HepG2 (cell line): ENCODE measurements around the gene WDR93. TPM values are rescaled to one million over a fixed set of nuclear protein-coding genes. Genes with fewer than 3 reads are reported as not detected.
A peak's percentile ranks its signal among the peaks of the same experiment; 100 is the strongest.

Source experiments
- CREM ChIP-seq, 2 experiments: sonication (generic) in 1 of 2; formaldehyde crosslinking in 1 of 2; IDR thresholded peaks; 2 replicates each; pipeline versions ENCODE4 v1.4.0 to v1.6.1; 2016 to 2020; ENCODE audit warnings: antibody characterized with exemption in 1 of 2, mild to moderate bottlenecking in 1 of 2, missing genetic modification reagents in 1 of 2
- ELF3 ChIP-seq: IDR thresholded peaks from 2 replicates; pipeline ENCODE4 v1.6.1; 2016; ENCODE audit warnings: missing genetic modification reagents, missing compliant biosample characterization
- FOXO1 ChIP-seq: sonication (generic); formaldehyde crosslinking; IDR thresholded peaks from 2 replicates; pipeline ENCODE4 v1.4.0; 2020; ENCODE audit warnings: missing genetic modification reagents
- HMGXB3 ChIP-seq: sonication (generic); formaldehyde crosslinking; IDR thresholded peaks from 2 replicates; pipeline ENCODE4 v1.4.0; 2020; ENCODE audit warnings: missing genetic modification reagents, borderline replicate concordance
- MXD3 ChIP-seq: IDR thresholded peaks from 2 replicates; pipeline ENCODE4 v1.6.1; 2016; ENCODE audit warnings: mild to moderate bottlenecking, missing biosample characterization, missing genetic modification reagents
- MYPOP ChIP-seq: sonication (generic); formaldehyde crosslinking; IDR thresholded peaks from 2 replicates; pipeline ENCODE4 v1.8.1; 2023; ENCODE audit warnings: mild to moderate bottlenecking, moderate library complexity, missing genetic modification reagents
- NFE2L1 ChIP-seq: sonication (generic); formaldehyde crosslinking; IDR thresholded peaks from 2 replicates; pipeline ENCODE4 v1.4.0; 2020; ENCODE audit warnings: missing genetic modification reagents, mild to moderate bottlenecking, borderline replicate concordance
- NONO ChIP-seq, 2 experiments: fragments of 450-650 bp in 1 of 2; sonication (generic) in 1 of 2; formaldehyde crosslinking in 1 of 2; IDR thresholded peaks in 1 of 2; conservative IDR thresholded peaks in 1 of 2; 2 replicates each; pipeline versions ENCODE4 v1.6.1 to v1.8.0; 2017 to 2022; ENCODE audit warnings: mild to moderate bottlenecking in 1 of 2, missing genetic modification reagents in 1 of 2, moderate library complexity in 1 of 2
- TCF7 ChIP-seq: sonication (generic); IDR thresholded peaks from 2 replicates; pipeline ENCODE4 v1.6.1; 2016; ENCODE audit warnings: antibody characterized with exemption, low read depth
- ZKSCAN5 ChIP-seq: sonication (generic); formaldehyde crosslinking; IDR thresholded peaks from 2 replicates; pipeline ENCODE4 v1.5.1; 2020; ENCODE audit warnings: mild to moderate bottlenecking, missing genetic modification reagents
- ZNF460 ChIP-seq: sonication (generic); formaldehyde crosslinking; IDR thresholded peaks from 2 replicates; pipeline ENCODE4 v1.5.1; 2020; ENCODE audit warnings: missing genetic modification reagents, mild to moderate bottlenecking, borderline replicate concordance
- ZNF484 ChIP-seq: sonication (generic); formaldehyde crosslinking; IDR thresholded peaks from 2 replicates; pipeline ENCODE4 v1.5.1; 2020; ENCODE audit warnings: mild to moderate bottlenecking, low read depth, missing genetic modification reagents, borderline replicate concordance
- ZNF609 ChIP-seq: sonication (generic); formaldehyde crosslinking; IDR thresholded peaks from 2 replicates; pipeline ENCODE4 v1.4.0; 2020; ENCODE audit warnings: mild to moderate bottlenecking, missing genetic modification reagents, borderline replicate concordance
- ZNF839 ChIP-seq: sonication (generic); formaldehyde crosslinking; IDR thresholded peaks from 2 replicates; pipeline ENCODE4 v1.4.0; 2020; ENCODE audit warnings: missing genetic modification reagents, mild to moderate bottlenecking, borderline replicate concordance
- polyA plus RNA-seq, 8 experiments: library from polyadenylated mRNA; depleted of rRNA in 3 of 8; stranded (reverse) in 7 of 8; unstranded in 1 of 8; fragments of >200 nt; fragmentation: Illumina TruSeq in 4 of 8; extraction: Trizol in 4 of 8; gene quantifications; 2 replicates each; pipeline versions ENCODE4 v1.2.1 to v1.2.3, GENCODE V29; 2011 to 2016; ENCODE audit warnings: low read depth in 4 of 8, missing spikeins in 1 of 8, mixed read lengths in 1 of 8; ENCODE audit not compliant: insufficient read depth in 1 of 8
- total RNA-seq, 5 experiments: library from RNA; depleted of rRNA; stranded (reverse); fragments of >200 nt; fragmentation: Illumina TruSeq; extraction: Trizol; gene quantifications; 2 replicates each; pipeline ENCODE4 v1.2.3, GENCODE V29; 2016; ENCODE audit warnings: low read depth in 1 of 5

WDR93 gene
- total and polyA plus RNA-seq, 2 of the 13 experiments (the other 11 are each of a cell fraction or from before 2014, with no cell fraction given), result 0.07 TPM; not detected in 1

GRCh38 chr15:89690276-89691218, at the start of gene WDR93, which contains the start of gene PEX11A (continued):
- TF ChIP-seq MYPOP (CRISPR knock-in tag), result no peak; the same call in 1 of the 2 replicates
- TF ChIP-seq ELF3 (CRISPR knock-in tag), result peak; percentile 29; the same call in 1 of the 2 replicates
- TF ChIP-seq ZNF839 (CRISPR knock-in tag), result no peak
- TF ChIP-seq NONO (IDR thresholded peaks at IDR 0.05), result no peak
- TF ChIP-seq NONO (CRISPR knock-in tag; conservative IDR thresholded peaks at IDR 0.05), result no peak; the same call in 1 of the 2 replicates
- TF ChIP-seq HMGXB3, result no peak
- no peak for TF ChIP-seq TCF7
- peak; percentile 11; the same call in 1 of the 2 replicates for TF ChIP-seq CREM (IDR thresholded peaks at IDR 0.05)
- no peak for TF ChIP-seq CREM (CRISPR knock-in tag; IDR thresholded peaks at IDR 0.05)
- TF ChIP-seq NFE2L1 (CRISPR knock-in tag), result no peak
- no peak for TF ChIP-seq FOXO1 (CRISPR knock-in tag)
- no peak; the same call in 1 of the 2 replicates for TF ChIP-seq ZNF609 (CRISPR knock-in tag)
- peak; percentile 56; the same call in 1 of the 2 replicates for TF ChIP-seq MXD3
- TF ChIP-seq ZKSCAN5 (CRISPR knock-in tag), result peak; percentile 80; the same call in 1 of the 2 replicates
- no peak for TF ChIP-seq ZNF484 (CRISPR knock-in tag)
- TF ChIP-seq ZNF460 (CRISPR knock-in tag), result no peak
